Keratinocyte (primary cell): ENCODE results near the gene PADI1. TPM values are rescaled to one million over a fixed set of nuclear protein-coding genes. Genes with fewer than 3 reads are reported as not detected.

Experiments used
- DNase-seq: peaks from one replicate; pipeline ENCODE4 v3.0.0-alpha.2; 2011; ENCODE audit warnings: low read depth, missing footprints, low spot score
- FAIRE-seq: peaks from 2 replicates; lab custom pipeline; 2011; peaks lifted over from hg19 to GRCh38; lab: Jason Lieb, UNC
- H2AFZ ChIP-seq: 2 replicates; pipeline ENCODE4 v1.6.0; 2012; ENCODE audit warnings: low read length, control low read depth, inconsistent platforms; ENCODE audit not compliant: control insufficient read depth
- H3K27ac ChIP-seq: 2 replicates; pipeline ENCODE4 v1.5.1; 2011; ENCODE audit warnings: low read length; ENCODE audit not compliant: control insufficient read depth, insufficient read depth
- H3K27me3 ChIP-seq: 3 replicates; pipeline ENCODE4 v1.6.0; 2011; ENCODE audit warnings: low read length; ENCODE audit not compliant: control insufficient read depth, insufficient read depth; ENCODE audit errors: extremely low read depth
- H3K36me3 ChIP-seq, 2 experiments: 2 replicates in 1 of 2; 3 replicates in 1 of 2; pipeline ENCODE4 v1.5.1; 2011; ENCODE audit warnings: low read length in 2 of 2, mild to moderate bottlenecking in 1 of 2; ENCODE audit not compliant: control insufficient read depth in 2 of 2, insufficient read depth in 2 of 2; ENCODE audit errors: extremely low read depth in 1 of 2
- H3K4me1 ChIP-seq: 3 replicates; pipeline ENCODE4 v1.5.1; 2011; ENCODE audit warnings: low read length; ENCODE audit not compliant: control insufficient read depth, insufficient read depth; ENCODE audit errors: extremely low read depth
- H3K4me2 ChIP-seq: 3 replicates; pipeline ENCODE4 v1.6.0; 2011; ENCODE audit warnings: low read depth, low read length; ENCODE audit not compliant: control insufficient read depth, insufficient read depth; ENCODE audit errors: extremely low read depth
- H3K4me3 ChIP-seq, 3 experiments: fragments of 200-600 bp in 1 of 3; sonication (generic) in 1 of 3; 2 replicates in 2 of 3; 3 replicates in 1 of 3; pipeline ENCODE4 v1.5.1; 2011 to 2016; ENCODE audit warnings: low read length in 3 of 3, mild to moderate bottlenecking in 3 of 3, control low read depth in 2 of 3, inconsistent platforms in 1 of 3, low read depth in 1 of 3, mixed read lengths in 1 of 3, mixed run types in 1 of 3, moderate library complexity in 1 of 3; ENCODE audit not compliant: control insufficient read depth in 2 of 3, insufficient read depth in 2 of 3; ENCODE audit errors: extremely low read depth in 1 of 3
- H3K79me2 ChIP-seq: 2 replicates; pipeline ENCODE4 v1.6.0; 2012; ENCODE audit warnings: low read length; ENCODE audit not compliant: control insufficient read depth, insufficient read depth
- H3K9ac ChIP-seq: 3 replicates; pipeline ENCODE4 v1.6.0; 2011; ENCODE audit warnings: low read length; ENCODE audit not compliant: control insufficient read depth, insufficient read depth; ENCODE audit errors: extremely low read depth
- H3K9me1 ChIP-seq: 3 replicates; pipeline ENCODE4 v1.6.0; 2011; ENCODE audit warnings: low read length; ENCODE audit not compliant: control insufficient read depth, insufficient read depth; ENCODE audit errors: extremely low read depth
- H3K9me3 ChIP-seq: 2 replicates; pipeline ENCODE4 v1.5.1; 2012; ENCODE audit warnings: low read depth, low read length; ENCODE audit not compliant: control insufficient read depth
- H4K20me1 ChIP-seq: 3 replicates; pipeline ENCODE4 v1.6.0; 2011; ENCODE audit warnings: low read length; ENCODE audit not compliant: control insufficient read depth, insufficient read depth; ENCODE audit errors: extremely low read depth
- CTCF ChIP-seq, 3 experiments: IDR thresholded peaks in 1 of 3; conservative IDR thresholded peaks in 1 of 3; optimal IDR thresholded peaks in 1 of 3; 2 replicates in 2 of 3; 3 replicates in 1 of 3; pipeline versions ENCODE3 to v1.5.1; 2011; ENCODE audit warnings: low read length in 3 of 3, mild to moderate bottlenecking in 3 of 3, moderate library complexity in 2 of 3, control low read depth in 1 of 3, inconsistent platforms in 1 of 3; ENCODE audit not compliant: insufficient read depth in 2 of 3; ENCODE audit errors: extremely low read depth in 1 of 3
- EZH2 ChIP-seq: IDR thresholded peaks from one replicate; pipeline ENCODE4 v1.6.1; 2012; ENCODE audit warnings: inconsistent platforms, mild to moderate bottlenecking, low read length, moderate library complexity
- dilution Hi-C: fragments of 300-500 bp; cut with MboI; formaldehyde crosslinking; loops from one replicate; pipeline ENCODE4 v1.7.0; 2020; ENCODE audit warnings: low sequenced_read_pairs; ENCODE audit not compliant: extremely low pct_ligation_motif_present
- polyA plus RNA-seq, 5 experiments: library from polyadenylated mRNA; depleted of rRNA in 3 of 5; stranded (reverse) in 3 of 5; stranded (forward) in 1 of 5; unstranded in 1 of 5; fragments of >200 nt; gene quantifications; 1 replicate in 1 of 5; 2 replicates in 3 of 5; 3 replicates in 1 of 5; pipeline versions ENCODE4 v1.2.1 to v1.2.3, GENCODE V29; 2011 to 2012; ENCODE audit warnings: missing spikeins in 2 of 5, low read depth in 1 of 5, low replicate concordance in 1 of 5

Gene PADI1
- polyA plus RNA-seq, 1 donor (not counting 4 experiments of a cell fraction or from before 2014, with no cell fraction given) = 0.96 TPM

- no peak overlapping the region for H3K27ac ChIP-seq
- no peaks in the 10 kb centered on the region for H3K27me3 ChIP-seq
- no peak for FAIRE-seq
- no peak overlapping the region for H2AFZ ChIP-seq
- peaks cover 16% of the 10 kb centered on the region for H3K4me1 ChIP-seq
- H3K4me3 ChIP-seq = no peak overlapping the region
- H3K9me1 ChIP-seq = no peaks in the 10 kb centered on the region
- dilution Hi-C loops = no loop called here
- no peak overlapping the region for H3K9ac ChIP-seq
- no peak for DNase-seq
- H3K36me3 ChIP-seq = no peaks in the 10 kb centered on the region
- no peaks in the 10 kb centered on the region for H3K79me2 ChIP-seq
- H3K9me3 ChIP-seq = no peaks in the 10 kb centered on the region
- no peaks in the 10 kb centered on the region for H4K20me1 ChIP-seq
- TF ChIP-seq EZH2 (no peak), CTCF (optimal IDR thresholded peaks at IDR 0.05 in 1 of 3, IDR thresholded peaks at IDR 0.05 in 1 of 3, conservative IDR thresholded peaks at IDR 0.05 in 1 of 3; ENCODE audit: extremely low read depth in 1 of 3, insufficient read depth in 2 of 3, low read length in 3 of 3) (no peak)
- H3K4me2 ChIP-seq = no peak overlapping the region
Measured at GRCh38 chr1:17163789-17164666, 40.9 kb upstream of the PADI1 start.

DNA sequence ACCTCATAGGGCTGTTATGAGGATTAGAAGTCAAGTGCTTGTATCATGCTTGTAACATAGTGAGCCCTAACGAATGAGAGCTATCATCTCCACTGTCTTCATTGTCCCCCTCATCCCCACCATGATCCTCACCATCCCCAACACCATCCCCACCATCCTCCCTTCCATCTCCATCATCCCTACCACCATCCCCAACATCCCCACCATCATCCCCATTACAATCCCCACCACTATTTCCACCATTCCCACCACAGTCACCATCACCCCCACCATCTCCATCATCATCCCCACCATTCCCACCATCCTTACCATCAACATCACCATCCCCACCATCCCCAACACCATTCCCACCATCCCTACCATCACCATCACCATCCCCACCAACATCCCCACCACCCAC, 39.1 kb upstream of the PADI1 start:
- FAIRE-seq (no peak), DNase-seq (no peak)

More for the DNA sequence above, 39.1 kb upstream of the PADI1 start:
- H3K4me1 ChIP-seq = peaks cover 16% of the 10 kb centered on the region
- no peaks in the 10 kb centered on the region for H3K79me2 ChIP-seq
- dilution Hi-C loops = no loop called here
- H3K27me3 ChIP-seq = no peaks in the 10 kb centered on the region
- H3K9ac ChIP-seq = no peak overlapping the region
- no peaks in the 10 kb centered on the region for H3K9me3 ChIP-seq
- no peak overlapping the region for H3K27ac ChIP-seq
- no peaks in the 10 kb centered on the region for H4K20me1 ChIP-seq
- H3K4me3 ChIP-seq = no peak overlapping the region
- no peaks in the 10 kb centered on the region for H3K9me1 ChIP-seq
- TF ChIP-seq EZH2 (no peak), CTCF (optimal IDR thresholded peaks at IDR 0.05 in 1 of 3, IDR thresholded peaks at IDR 0.05 in 1 of 3, conservative IDR thresholded peaks at IDR 0.05 in 1 of 3; ENCODE audit: extremely low read depth in 1 of 3, insufficient read depth in 2 of 3, low read length in 3 of 3) (no peak)
- no peaks in the 10 kb centered on the region for H3K36me3 ChIP-seq
- no peak overlapping the region for H2AFZ ChIP-seq
- no peak overlapping the region for H3K4me2 ChIP-seq
